GM21381 (cell line): Measurements from ENCODE around the gene GNB1.
A peak's percentile ranks its signal among the peaks of the same experiment; 100 is the strongest.
"Not testable (repeated sequence)": the region's sequence is repeated elsewhere in the genome, so short reads cannot be mapped to it uniquely, and the experiment has no call there.

ENCODE experiments used
- ATAC-seq: cut with Tn5 transposase; IDR thresholded peaks from one replicate; pipeline ENCODE4 v1.9.1; 2021; ENCODE audit warnings: mild to moderate bottlenecking, moderate library complexity; ENCODE audit not compliant: unreplicated experiment

Gene GNB1

GRCh38 chr1:1892079-1892762 lies 1.3 kb upstream of the GNB1 start:
- ATAC-seq, result no peak

DNA sequence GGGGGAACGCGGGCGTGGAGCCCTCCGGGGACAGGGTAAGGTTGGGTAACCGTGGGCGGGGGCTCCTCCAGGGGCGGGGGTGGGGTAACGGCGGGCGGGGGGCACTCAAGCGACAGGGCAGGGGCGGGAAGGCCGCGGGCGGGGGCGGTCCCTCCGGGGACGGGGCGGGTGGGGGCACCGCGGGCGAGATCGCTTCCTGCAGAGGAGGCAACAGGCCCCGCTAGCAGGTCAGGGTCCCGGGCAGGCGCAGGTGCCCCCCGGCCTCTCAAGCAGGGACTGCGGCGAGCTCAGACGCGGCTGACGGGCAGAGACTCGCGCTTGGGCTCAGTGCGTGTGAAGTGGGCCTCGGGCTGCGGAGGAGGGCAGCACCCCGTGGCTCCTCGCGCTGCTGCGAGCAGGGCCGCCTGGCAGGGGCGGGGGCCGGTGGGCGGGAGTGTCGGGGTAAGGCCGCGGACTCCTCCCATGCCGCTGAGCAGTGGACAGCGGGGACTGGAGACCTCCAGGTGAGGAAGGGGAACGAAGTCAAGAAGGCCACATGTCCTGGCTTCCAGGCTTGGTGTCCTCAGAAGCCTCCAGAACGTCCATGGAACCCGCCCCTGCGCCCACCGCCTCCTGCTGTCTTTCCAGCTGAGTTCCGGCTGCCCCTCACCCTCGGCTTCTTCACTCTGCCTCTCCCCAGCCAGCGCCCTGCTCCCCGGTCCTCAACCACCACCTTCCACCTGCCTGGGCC lies 627 bp upstream of the GNB1 start:
- peak; percentile 29 for ATAC-seq

GRCh38 chr1:1889847-1890505 lies 911 bp downstream of the GNB1 start:
- peak; percentile 32 for ATAC-seq

DNA sequence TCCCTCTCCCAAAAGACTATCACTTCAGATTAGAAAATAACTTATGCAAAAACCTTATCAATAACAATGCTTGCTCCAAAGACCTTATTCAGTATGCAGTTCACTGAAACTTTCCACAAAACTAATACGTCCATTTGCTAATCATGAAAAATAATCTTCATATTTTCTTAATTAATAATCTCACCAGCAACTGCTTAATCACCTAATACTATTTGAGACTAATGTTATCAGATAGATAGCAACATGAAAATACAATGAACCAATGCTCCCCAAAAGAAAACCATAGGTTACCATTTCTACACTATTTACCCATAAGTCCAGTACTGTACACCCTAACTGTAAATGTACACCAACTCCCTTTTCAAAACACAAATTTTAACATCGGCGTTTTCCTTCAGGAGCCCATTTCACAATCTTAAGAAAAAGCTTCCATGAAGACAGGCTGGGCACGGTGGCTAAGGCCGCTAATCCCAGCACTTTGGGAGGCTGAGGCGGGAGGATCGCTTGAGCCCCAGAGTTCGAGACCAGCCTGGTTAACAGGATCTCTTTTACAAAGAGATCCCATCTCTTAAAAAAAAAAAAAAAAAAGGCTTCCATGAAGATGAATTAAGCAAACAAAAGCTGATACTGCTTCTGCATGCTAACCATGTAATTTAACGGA lies 1.7 kb downstream of the GNB1 start:
- ATAC-seq, result no peak

GRCh38 chr1:1883890-1884289 lies 7.0 kb downstream of the GNB1 start:
- not testable (repeated sequence) for ATAC-seq

GRCh38 chr1:1883092-1883873 lies 7.6 kb downstream of the GNB1 start:
- ATAC-seq, result no peak

- no peak for ATAC-seq
Measured at GRCh38 chr1:1881727-1882126, 9.2 kb downstream of the GNB1 start.

- no peak for ATAC-seq
Measured at GRCh38 chr1:1880617-1881312, 10.1 kb downstream of the GNB1 start.

GRCh38 chr1:1879942-1880341 lies 10.9 kb downstream of the GNB1 start:
- ATAC-seq, result no peak

DNA sequence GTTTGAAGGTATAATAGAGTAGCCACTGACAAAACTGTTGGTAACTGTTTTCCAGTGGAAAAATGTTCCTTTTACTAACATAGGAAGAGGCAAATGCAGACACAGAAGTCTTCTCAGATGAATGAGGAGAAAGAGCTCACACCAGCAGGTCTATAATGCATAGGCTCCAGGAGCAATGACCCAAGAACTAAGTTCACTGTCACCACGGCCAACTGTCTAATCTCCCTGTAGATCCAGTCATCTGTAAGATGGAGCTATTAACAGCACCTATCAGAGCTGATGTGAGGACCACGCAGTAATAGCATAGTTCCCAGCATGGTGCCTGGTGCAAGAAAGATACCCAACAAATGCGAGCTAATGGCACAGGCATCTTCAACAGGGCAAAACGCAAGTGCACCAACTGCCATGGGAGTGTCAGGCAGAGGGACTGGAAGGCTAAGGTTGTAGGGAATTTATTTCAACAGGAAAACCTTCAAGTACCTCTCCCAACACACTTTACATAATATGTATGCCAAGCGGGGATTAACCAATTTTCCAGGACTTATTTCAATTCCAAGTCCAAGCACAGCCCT lies 12.9 kb downstream of the GNB1 start:
- ATAC-seq, result no peak

DNA sequence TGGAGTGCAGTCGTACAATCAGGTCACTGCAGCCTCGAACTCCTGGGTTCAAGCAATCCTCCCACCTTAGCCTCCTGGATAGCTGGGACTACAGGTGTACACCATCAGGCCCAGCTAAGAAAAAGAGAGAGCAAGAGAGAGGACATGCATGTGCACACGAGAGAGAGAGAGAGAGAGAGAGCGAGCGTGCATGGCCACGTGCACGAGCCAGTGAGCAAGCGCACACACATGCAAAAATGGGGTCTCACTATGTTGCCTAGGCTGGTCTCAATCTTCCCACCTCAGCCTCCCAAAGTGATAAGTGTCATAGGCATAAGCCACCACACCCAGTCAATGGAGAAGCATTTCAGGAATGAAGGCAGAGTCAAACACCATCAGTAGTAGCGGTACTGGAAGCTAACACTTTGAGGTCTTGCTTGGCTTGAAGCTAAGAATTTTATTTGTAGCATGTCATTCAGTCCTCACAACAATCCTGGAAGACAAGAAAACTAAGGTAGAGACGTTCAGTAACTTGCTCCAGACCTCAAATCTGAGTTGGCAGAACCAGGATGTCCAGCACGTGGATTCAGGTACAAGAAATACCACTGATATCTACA lies 14.5 kb downstream of the GNB1 start:
- no peak for ATAC-seq

- no peak for ATAC-seq
Measured at GRCh38 chr1:1875932-1876331, 15.0 kb downstream of the GNB1 start.

DNA sequence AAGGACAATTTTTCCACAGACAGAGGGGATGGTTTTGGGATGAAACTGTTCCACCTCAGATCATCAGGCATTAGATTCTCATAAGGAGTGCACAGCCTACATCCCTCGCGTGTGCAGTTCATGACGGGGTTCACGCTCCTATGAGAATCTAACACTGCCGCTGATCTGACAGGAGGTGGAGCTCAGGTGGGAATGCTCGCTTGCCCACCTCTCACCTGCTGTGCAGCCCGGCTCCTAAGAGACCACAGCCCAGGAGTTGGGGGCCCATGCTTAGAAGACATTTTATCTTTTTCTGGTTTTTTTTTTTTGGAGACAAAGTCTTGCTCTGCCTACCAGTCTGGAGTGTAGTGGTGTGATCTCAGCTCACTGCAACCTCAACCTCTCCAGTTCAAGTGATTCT lies 16.0 kb downstream of the GNB1 start:
- no peak for ATAC-seq

GRCh38 chr1:1873186-1873585 lies 17.7 kb downstream of the GNB1 start:
- ATAC-seq, result no peak

DNA sequence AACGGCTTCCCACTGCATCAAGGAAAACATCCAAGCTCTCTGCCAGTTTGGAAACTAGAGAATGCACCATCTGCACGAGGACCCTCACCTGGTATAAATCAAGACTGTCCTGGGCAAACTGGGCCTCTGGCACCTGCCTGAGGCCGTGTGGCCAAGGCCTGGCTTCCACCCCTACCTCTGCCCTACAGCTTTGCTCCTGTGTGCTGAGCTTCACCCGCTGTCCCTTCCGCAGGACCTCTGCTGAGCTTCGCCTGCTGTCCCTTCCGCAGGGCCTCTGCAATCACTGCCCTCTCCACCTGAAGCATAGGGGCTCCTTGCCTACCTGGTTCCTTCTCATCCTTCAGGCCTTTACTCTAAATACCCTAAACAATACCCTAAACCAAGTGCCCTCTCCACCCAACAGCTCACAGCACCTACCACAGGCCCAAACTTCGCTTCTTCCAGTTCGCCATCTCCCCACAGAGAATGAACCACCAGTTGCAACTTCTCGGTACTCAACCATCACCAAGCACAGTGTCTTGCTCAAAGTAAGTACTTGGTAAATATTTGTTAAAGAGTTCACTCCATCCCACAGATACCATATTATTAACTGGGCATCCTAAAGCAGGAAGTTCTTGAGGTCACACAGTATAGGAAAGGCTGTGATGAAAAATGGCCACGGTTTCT lies 18.4 kb downstream of the GNB1 start:
- ATAC-seq, result no peak

DNA sequence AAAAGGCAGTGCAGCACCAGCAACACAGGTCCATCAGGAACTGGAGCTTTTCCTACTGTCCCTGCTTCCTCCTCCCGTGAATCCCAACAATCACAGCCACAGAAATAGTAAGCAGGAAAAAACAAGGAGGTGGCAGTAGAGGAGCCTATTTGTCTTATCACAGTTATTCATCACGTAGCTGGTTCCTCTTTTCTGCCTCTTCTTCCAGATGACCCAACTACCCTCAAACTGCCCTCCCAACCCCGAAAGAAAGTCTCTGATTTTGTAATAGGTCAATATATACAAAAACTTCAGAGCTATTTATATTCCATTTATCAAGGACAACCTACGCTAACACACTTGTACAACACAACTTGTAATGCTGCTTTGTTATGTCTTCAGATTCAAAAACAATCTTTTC lies 21.4 kb downstream of the GNB1 start:
- ATAC-seq, result no peak

GRCh38 chr1:1867164-1867563 lies 23.7 kb downstream of the GNB1 start:
- ATAC-seq, result no peak

GRCh38 chr1:1862905-1863547 lies 27.9 kb downstream of the GNB1 start:
- no peak for ATAC-seq
